SK-N-SH (cell line): ENCODE data around the gene ICAM5. TPM values are rescaled to one million over a fixed set of nuclear protein-coding genes. Genes with fewer than 3 reads are reported as not detected.
A peak's percentile ranks its signal among the peaks of the same experiment; 100 is the strongest.

ENCODE experiments used
- CTCF ChIA-PET: fragments of 300-600, 350-600 bp; formaldehyde crosslinking; extraction: SDS; loops from one replicate; lab custom pipeline; 2021; lab: Yijun Ruan, JAX
- POLR2A ChIA-PET: fragments of 350-600 bp; sonication (Branson Sonifier 250); formaldehyde crosslinking; extraction: SDS; loops from one replicate; lab custom pipeline; 2020; ENCODE audit warnings: antibody characterized with exemption, inconsistent platforms; lab: Yijun Ruan, JAX
- DNase-seq: peaks from one replicate; pipeline ENCODE4 v3.0.0; 2012
- H2AFZ ChIP-seq: fragments of 200-600 bp; sonication (generic); 2 replicates; pipeline ENCODE4 v1.8.1; 2016; ENCODE audit warnings: antibody characterized with exemption, mild to moderate bottlenecking, low read depth
- H3F3A ChIP-seq: fragments of 200-600 bp; sonication (generic); replicated peaks from 2 replicates; pipeline ENCODE3; 2016; ENCODE audit warnings: antibody characterized with exemption, mild to moderate bottlenecking; ENCODE audit not compliant: insufficient read depth
- H3K27ac ChIP-seq, 2 experiments: fragments of 200-500 bp in 1 of 2; fragments of 200-600 bp in 1 of 2; sonication (Bioruptor generic) in 1 of 2; sonication (generic), shearing (Covaris generic) in 1 of 2; 2 replicates each; pipeline versions ENCODE4 v1.5.1 to v1.6.1; 2014 to 2016; ENCODE audit warnings: low read depth in 2 of 2, inconsistent platforms in 1 of 2, low read length in 1 of 2, mild to moderate bottlenecking in 1 of 2, mixed read lengths in 1 of 2
- H3K27me3 ChIP-seq: fragments of 200-600 bp; sonication (generic), shearing (Covaris generic); 2 replicates; pipeline ENCODE4 v1.6.1; 2016; ENCODE audit warnings: mixed run types; ENCODE audit not compliant: insufficient read depth
- H3K36me3 ChIP-seq, 2 experiments: fragments of 200-500 bp in 1 of 2; fragments of 200-600 bp in 1 of 2; sonication (Bioruptor generic) in 1 of 2; sonication (generic) in 1 of 2; replicated peaks in 1 of 2; 2 replicates each; pipeline versions ENCODE3 to v1.5.1; 2014 to 2016; ENCODE audit warnings: low read length in 1 of 2, mild to moderate bottlenecking in 1 of 2; ENCODE audit not compliant: insufficient read depth in 2 of 2, control insufficient read depth in 1 of 2
- H3K4me1 ChIP-seq, 2 experiments: fragments of 200-500 bp in 1 of 2; fragments of 200-600 bp in 1 of 2; sonication (Bioruptor generic) in 1 of 2; sonication (generic), shearing (Covaris generic) in 1 of 2; 2 replicates each; pipeline versions ENCODE4 v1.5.1 to v1.6.1; 2014 to 2016; ENCODE audit warnings: low read depth in 1 of 2, low read length in 1 of 2, mixed run types in 1 of 2; ENCODE audit not compliant: insufficient read depth in 2 of 2, control insufficient read depth in 1 of 2
- H3K4me2 ChIP-seq: fragments of 200-600 bp; sonication (generic), shearing (Covaris generic); 2 replicates; pipeline ENCODE4 v1.6.1; 2017; ENCODE audit warnings: mixed run types
- H3K4me3 ChIP-seq, 2 experiments: fragments of 200-500 bp in 1 of 2; fragments of 200-600 bp in 1 of 2; sonication (Bioruptor generic) in 1 of 2; sonication (generic), shearing (Covaris generic) in 1 of 2; 2 replicates each; pipeline versions ENCODE4 v1.5.1 to v1.8.1; 2014 to 2016; ENCODE audit warnings: low read depth in 2 of 2, inconsistent platforms in 1 of 2, low read length in 1 of 2, mild to moderate bottlenecking in 1 of 2, mixed read lengths in 1 of 2, moderate library complexity in 1 of 2
- H3K79me2 ChIP-seq: fragments of 200-600 bp; sonication (generic); 2 replicates; pipeline ENCODE4 v1.8.1; 2017; ENCODE audit warnings: mild to moderate bottlenecking; ENCODE audit not compliant: insufficient read depth
- H3K9ac ChIP-seq: fragments of 200-600 bp; sonication (generic); 2 replicates; pipeline ENCODE4 v1.6.1; 2017; ENCODE audit warnings: mixed run types
- H3K9me2 ChIP-seq: fragments of 200-600 bp; sonication (generic); 2 replicates; pipeline ENCODE4 v1.6.1; 2017; ENCODE audit warnings: mixed run types
- H3K9me3 ChIP-seq: fragments of 200-600 bp; sonication (generic); 2 replicates; pipeline ENCODE4 v1.6.1; 2017; ENCODE audit warnings: mixed run types, mild to moderate bottlenecking, moderate library complexity
- H4K20me1 ChIP-seq: fragments of 200-600 bp; sonication (generic); 2 replicates; pipeline ENCODE4 v1.6.1; 2017; ENCODE audit warnings: mild to moderate bottlenecking, mixed run types; ENCODE audit not compliant: insufficient read depth
- CHD2 ChIP-seq: fragments of 150-350 bp; IDR thresholded peaks from 2 replicates; pipeline ENCODE4 v1.6.1; 2018; ENCODE audit warnings: low read length; ENCODE audit not compliant: partially characterized antibody
- EZH2phosphoT487 ChIP-seq: fragments of 200-600 bp; sonication (generic); IDR thresholded peaks from 2 replicates; pipeline ENCODE4 v1.6.1; 2017; ENCODE audit warnings: low read depth, mixed run types, mild to moderate bottlenecking, antibody characterized with exemption, moderate library complexity, borderline replicate concordance
- FOSL2 ChIP-seq: IDR thresholded peaks from 2 replicates; pipeline ENCODE4 v1.4.0; 2012; ENCODE audit warnings: low read depth, mild to moderate bottlenecking, moderate library complexity, borderline replicate concordance
- FOXJ3 ChIP-seq: sonication (generic); formaldehyde crosslinking; IDR thresholded peaks from 2 replicates; pipeline ENCODE4 v1.5.1; 2020; ENCODE audit warnings: mild to moderate bottlenecking, missing genetic modification reagents
- GATA2 ChIP-seq: sonication (generic); formaldehyde crosslinking; IDR thresholded peaks from 2 replicates; pipeline ENCODE4 v1.5.0; 2020; ENCODE audit warnings: mild to moderate bottlenecking, missing genetic modification reagents
- JUND ChIP-seq: IDR thresholded peaks from 2 replicates; pipeline ENCODE4 v1.4.0; 2012
- MAX ChIP-seq: IDR thresholded peaks from 2 replicates; pipeline ENCODE4 v1.4.0; 2012; ENCODE audit warnings: low read depth
- MXI1 ChIP-seq: IDR thresholded peaks from 2 replicates; pipeline ENCODE4 v1.6.1; 2012; ENCODE audit warnings: mild to moderate bottlenecking, low read depth, low read length, improper control_type of control experiment
- PBX3 ChIP-seq: IDR thresholded peaks from 2 replicates; pipeline ENCODE4; 2012
- RXRA ChIP-seq: IDR thresholded peaks from 2 replicates; pipeline ENCODE4 v1.4.0; 2012; ENCODE audit warnings: low read depth, mild to moderate bottlenecking, borderline replicate concordance
- SMC3 ChIP-seq: IDR thresholded peaks from 2 replicates; pipeline ENCODE4 v1.6.1; 2012; ENCODE audit warnings: low read depth, low read length, improper control_type of control experiment
- TCF12 ChIP-seq: IDR thresholded peaks from 2 replicates; pipeline ENCODE4 v1.4.0; 2012
- USF2 ChIP-seq: fragments of 150-350 bp; IDR thresholded peaks from 2 replicates; pipeline ENCODE4 v1.6.1; 2017; ENCODE audit warnings: antibody characterized with exemption, low read length, low read depth, borderline replicate concordance
- WGBS: methylation state at CpG from one replicate; pipeline ENCODE4 v1.1.6; 2017; ENCODE audit warnings: low lambda C conversion rate; 5-methylcytosine and 5-hydroxymethylcytosine counted together
- polyA plus RNA-seq, 3 experiments: library from polyadenylated mRNA; depleted of rRNA; stranded (reverse); fragments of >200 nt; gene quantifications; 2 replicates each; pipeline ENCODE4 v1.2.3, GENCODE V29; 2012

ICAM5 gene
- polyA plus RNA-seq, 1 of the 3 experiments (the other 2 are of a cell fraction), result 5.2 TPM

GRCh38 chr19:10305139-10305806 is 15.5 kb downstream of the ICAM5 start:
- Histone ChIP-seq H4K20me1 (no peaks in the 10 kb centered on the region), H3K4me3 (no peak overlapping the region), H3K79me2 (no peaks in the 10 kb centered on the region), H3K9me2 (no peaks in the 10 kb centered on the region), H3K4me1 (no peaks in the 10 kb centered on the region), H3K27ac (no peak overlapping the region), H3K4me2 (0 out of 2 replicates have a peak overlapping the region, but pooled peaks have one; percentile 44), H3K27me3 (no peaks in the 10 kb centered on the region), H3K9me3 (no peaks in the 10 kb centered on the region), H3F3A (peaks cover 4% of the 10 kb centered on the region), H3K36me3 (no peaks in the 10 kb centered on the region), H2AFZ (peak overlapping the region; percentile 63; the same call in 1 of the 2 replicates), H3K9ac (no peak overlapping the region)
- no peak for TF ChIP-seq RXRA
- peak; percentile 14; the same call in 1 of the 2 replicates for TF ChIP-seq FOSL2
- ChIA-PET POLR2A (no interaction called here), CTCF (interaction anchor here (0.8 to 2.6 kb wide), 4 partner anchors 34 to 84 kb away, joined by 3 to 10 read pairs (median 4); partner anchors contain the start of gene ICAM1)
- 85% methylated on average over 16 of the region's 17 CpGs for WGBS
- no peak for DNase-seq

- Histone ChIP-seq H3K9me2 (no peaks in the 10 kb centered on the region), H2AFZ (no peak overlapping the region), H3K27me3 (no peaks in the 10 kb centered on the region), H3K4me2 (no peak overlapping the region), H3K4me1 (no peaks in the 10 kb centered on the region), H3K79me2 (no peaks in the 10 kb centered on the region), H3K9me3 (no peaks in the 10 kb centered on the region), H3K9ac (no peak overlapping the region), H4K20me1 (no peaks in the 10 kb centered on the region), H3K4me3 (no peak overlapping the region), H3K27ac (no peak overlapping the region), H3F3A (peaks cover 4% of the 10 kb centered on the region), H3K36me3 (no peaks in the 10 kb centered on the region)
- 93% methylated on average over 5 of the region's 5 CpGs for WGBS
- no peak for DNase-seq
- no peak for TF ChIP-seq MAX
- TF ChIP-seq JUND, result no peak
- no peak for TF ChIP-seq TCF12
- no peak for TF ChIP-seq GATA2 (CRISPR knock-in tag)
- TF ChIP-seq SMC3, result no peak
- no peak for TF ChIP-seq MXI1
- TF ChIP-seq CHD2, result no peak
- TF ChIP-seq PBX3, result no peak
- TF ChIP-seq USF2, result no peak
- no peak for TF ChIP-seq EZH2phosphoT487
- TF ChIP-seq FOXJ3 (CRISPR knock-in tag), result no peak
- ChIA-PET CTCF (interaction anchor here (0.8 to 2.6 kb wide), 3 partner anchors 38 to 83 kb away, joined by 3 to 10 read pairs (median 4); no protein-coding TSS in a partner anchor), POLR2A (interaction anchor here (0.6 kb wide), 1 partner anchor 376 kb away, joined by 3 read pairs; no protein-coding TSS in a partner anchor)
Observed at GRCh38 chr19:10306327-10306726, 16.6 kb downstream of the ICAM5 start.
